NCI-H2029 treated with DMSO at 0.1 percent for 48 hours (cell line): ENCODE measurements around the gene HIVEP3.
A peak's percentile ranks its signal among the peaks of the same experiment; 100 is the strongest.

Source experiments
- DNase-seq: peaks from one replicate; lab custom pipeline; 2025; lab: John Stamatoyannopoulos, UW

Gene HIVEP3

DNA sequence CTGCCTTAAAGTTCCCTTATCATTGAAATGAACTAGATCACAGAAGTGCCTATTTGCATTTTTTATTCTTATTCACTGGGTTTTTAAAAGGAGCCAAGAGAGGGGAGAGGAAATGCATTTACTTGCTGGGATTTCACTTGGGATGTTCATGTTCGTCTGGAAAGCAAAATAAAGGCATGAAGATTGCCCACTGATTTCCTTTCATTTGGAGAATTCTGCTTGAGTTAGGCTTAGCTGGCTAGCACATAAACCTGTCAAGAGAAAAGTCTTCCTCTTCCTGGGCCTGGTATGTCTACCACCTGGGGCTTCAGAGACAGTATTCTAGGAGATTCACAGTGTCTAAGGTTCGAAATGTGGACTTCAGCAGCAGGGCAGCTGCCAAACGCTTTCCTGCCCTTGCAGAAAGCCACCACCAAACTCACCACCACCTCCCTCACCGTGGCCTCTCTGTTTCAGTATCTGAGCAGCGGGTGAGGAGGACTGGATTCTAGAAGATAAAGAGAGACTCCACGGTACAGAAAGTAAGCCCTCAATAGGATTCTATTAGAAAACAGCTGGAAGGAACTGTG lies 44.5 kb downstream of the HIVEP3 start:
- no peak for DNase-seq

DNA sequence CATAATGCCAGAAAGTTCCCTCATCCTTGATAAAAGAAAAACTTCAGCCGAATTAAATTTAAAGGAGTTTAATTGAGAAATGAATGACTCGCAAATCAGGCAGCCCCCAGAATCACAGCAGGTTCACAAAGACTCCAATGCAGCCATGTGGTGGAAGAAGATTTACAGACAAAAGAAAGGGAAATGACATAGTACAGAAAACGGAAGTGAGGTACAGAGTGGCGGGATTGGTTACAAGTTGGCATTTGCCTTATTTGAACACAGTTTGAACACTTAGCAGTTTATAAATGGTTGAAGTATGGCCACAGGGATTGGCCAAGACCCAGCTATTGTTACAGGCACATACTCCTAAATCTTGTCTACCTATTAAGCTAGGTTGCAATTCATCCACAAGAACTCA lies 46.6 kb downstream of the HIVEP3 start:
- no peak for DNase-seq

DNA sequence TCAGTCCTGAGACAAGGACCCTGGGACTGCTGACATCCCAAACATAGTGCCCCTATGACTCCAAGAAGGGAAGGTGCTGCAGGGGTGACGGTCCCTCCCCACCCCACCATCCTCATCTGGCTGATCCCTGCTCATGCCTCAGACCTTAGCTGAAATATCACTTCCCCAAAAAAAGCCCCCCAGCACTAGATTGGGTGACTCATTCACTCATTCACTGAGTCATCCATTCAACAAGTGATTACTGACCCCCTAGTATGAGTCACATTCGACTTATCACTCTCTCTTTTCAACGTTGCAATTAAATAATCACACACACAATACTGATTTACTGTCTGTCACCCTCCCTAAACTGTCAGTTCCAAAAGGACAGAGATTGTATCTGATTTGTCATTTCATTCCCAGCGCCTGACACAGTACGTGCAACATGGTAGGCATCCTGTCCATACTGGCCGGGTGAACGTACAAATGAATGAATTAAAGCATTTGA lies 48.6 kb downstream of the HIVEP3 start:
- DNase-seq, result no peak

DNA sequence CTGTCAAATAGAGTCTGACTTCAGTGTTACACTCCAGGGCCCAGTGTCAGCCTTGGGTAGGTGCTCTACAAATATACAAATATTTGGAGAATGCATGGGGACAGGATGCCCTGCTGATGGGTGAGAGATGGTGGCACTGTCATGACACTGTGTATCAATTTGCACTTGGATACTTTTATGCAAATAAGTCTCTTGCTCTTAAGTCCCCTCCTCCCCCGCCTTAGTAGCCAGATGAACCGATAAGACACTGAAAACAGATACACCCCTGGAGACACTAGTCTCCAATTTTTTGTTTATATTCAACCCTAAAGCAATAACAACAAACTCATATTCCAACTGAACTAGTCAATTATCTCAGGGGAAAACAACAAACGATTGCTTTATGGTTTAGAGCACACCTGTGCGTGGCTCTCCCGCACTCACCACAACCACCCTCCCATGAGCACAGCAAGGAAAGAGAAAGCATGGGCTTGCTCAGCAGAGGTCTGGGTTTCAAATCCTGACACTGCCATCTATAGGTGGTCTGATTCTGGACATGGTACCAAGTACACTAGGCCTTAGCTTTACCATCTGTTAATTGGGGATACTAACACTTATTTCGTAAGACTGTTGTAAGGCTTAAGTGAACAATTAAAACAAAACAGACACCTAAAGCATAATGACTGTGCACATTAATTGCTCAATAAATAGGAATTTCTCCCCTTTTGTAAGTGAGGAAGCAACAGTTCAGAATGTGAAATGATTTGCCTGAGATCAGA lies 50.3 kb downstream of the HIVEP3 start:
- no peak for DNase-seq

DNA sequence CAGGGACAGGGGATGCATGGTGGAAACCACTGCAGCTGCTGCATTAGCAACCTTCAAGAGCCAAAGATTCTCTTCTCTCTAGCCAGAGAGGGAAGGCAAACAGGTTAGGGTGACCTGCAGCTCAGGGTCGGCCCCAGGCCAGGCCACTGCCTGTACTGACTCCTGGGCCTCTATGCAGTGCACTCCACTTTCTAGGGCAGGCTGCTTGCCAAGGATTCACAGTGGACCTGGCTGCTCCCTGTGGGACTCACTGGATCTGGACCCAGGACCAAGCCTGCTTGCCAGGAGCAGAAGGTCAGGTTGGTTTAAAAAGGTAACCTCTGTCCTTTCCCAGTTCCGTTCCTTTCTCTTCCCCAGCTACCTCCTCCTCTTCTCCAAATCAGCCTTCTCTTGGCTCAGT lies 52.4 kb downstream of the HIVEP3 start:
- no peak for DNase-seq

GRCh38 chr1:41864471-41865040 lies 54.2 kb downstream of the HIVEP3 start:
- DNase-seq, result peak; percentile 55

DNA sequence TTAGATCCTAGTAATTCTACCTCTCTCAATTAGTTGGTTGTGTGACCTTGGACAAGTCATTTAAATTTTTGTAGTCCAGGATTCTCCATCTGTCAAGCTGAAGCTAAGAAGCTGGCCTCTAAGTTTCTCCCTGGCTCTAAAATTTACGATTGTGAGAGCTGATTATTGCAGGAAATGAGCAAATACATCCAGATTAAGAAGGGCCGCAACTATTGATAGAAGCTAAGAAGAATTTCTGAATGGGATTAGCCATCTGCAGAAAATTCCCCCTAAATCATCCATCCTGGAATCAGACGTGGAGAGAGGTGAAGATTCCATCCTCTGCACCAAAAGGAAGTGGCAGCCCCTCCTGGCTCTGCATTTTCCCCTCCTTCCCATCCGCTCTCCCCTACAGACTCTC lies 55.0 kb downstream of the HIVEP3 start:
- no peak for DNase-seq

DNA sequence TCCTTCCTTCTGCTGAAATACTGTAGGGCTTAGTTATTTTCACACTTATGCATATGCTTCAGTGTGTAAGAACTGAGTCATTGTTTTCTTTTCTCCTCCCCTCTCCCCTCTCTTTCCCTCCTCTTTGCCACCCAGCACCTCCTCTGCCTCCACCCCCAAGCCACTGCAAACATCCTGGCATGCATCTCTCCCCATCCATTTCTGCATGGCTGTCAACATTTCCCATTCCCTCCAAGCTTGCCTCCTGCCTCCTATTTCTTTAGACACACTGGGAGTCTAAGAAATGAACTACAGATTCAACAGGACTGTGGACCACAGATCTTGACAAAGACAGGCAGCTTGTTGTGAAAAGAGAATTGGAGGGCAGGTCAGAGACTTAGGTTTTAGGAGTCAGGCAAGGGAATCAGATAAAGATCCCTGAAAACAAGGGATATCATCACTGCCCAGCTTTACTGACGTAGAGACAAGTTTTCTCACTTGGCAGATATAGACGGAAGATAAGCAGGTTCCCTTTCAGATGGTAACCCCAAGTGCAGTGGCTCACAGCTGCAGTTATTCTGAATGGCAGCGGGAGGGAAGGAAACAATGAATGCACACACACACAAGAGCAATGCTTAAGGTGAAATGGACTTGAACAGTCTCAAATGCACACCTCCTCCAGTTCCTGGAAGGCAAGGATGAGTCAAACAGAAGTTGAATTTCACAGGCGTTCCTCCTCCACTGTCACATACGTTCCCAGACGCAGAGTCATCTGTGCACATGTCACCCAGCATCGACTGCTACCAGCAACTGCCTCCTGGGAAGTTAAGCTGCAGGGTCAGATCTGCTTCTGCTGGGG lies 56.1 kb downstream of the HIVEP3 start:
- no peak for DNase-seq

- no peak for DNase-seq
Observed at GRCh38 chr1:41861535-41862383, 57.0 kb downstream of the HIVEP3 start.

DNA sequence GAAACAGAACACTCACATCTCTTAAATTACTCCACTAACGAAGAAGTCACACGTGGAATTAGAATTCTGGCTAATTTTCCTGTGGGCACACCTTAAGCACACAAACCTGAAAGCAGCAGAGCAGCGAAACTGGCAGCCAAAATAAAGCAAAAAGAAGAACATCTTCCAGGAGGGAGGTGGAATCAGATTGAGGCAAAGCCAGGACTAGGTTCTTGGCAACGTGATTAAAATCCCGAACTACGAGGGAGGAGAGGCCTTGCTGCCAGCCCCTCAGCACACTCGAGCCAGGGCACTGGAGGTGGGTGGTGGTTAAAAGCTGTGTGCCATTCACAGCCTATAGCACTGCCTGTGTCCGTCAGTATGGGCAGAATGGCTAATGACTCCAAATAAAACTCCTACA lies 58.0 kb downstream of the HIVEP3 start:
- no peak for DNase-seq

DNA sequence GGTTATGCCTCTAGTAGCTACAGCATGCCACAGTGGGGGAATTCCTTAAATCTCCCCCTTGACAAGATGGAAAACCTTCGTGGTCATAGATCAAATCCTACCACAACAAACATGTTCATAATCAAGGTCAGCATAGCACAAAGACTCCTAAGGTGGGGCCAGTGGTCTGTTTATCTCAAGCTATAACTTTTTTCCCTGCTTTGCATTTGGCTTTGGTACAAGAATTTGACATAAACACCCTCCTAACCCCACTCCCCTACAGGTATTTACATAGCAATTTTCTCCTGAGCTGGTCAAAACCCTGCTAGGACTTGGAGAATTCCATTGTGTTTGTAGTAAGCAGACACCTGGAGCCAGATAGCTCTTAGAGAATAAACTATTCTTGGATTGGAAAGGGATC lies 58.5 kb downstream of the HIVEP3 start:
- DNase-seq, result peak; percentile 33

- DNase-seq, result no peak
Observed at GRCh38 chr1:41859686-41860085, 59.0 kb downstream of the HIVEP3 start.

- DNase-seq, result no peak
Observed at GRCh38 chr1:41856944-41857285, 61.8 kb downstream of the HIVEP3 start.

GRCh38 chr1:41856151-41856943 lies 62.4 kb downstream of the HIVEP3 start:
- no peak for DNase-seq

DNA sequence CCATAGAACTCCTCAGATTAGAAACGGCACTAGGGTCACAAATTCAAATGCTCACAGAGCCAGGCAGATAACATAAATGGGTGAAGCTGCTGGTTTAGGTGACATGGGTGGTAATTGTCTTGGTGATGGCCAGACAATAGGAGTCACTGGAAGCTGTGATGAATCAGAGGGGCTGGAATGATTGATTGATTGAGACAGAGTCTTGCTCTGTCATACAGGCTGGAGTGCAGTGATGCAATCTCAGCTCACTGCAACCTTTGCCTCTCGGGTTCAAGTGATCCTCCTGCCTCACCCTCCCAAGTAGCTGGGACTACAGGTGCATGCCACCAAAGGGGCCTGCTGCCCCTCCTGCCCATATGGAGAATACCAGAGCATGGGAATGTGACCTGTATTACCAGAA lies 63.0 kb downstream of the HIVEP3 start:
- DNase-seq, result no peak

DNA sequence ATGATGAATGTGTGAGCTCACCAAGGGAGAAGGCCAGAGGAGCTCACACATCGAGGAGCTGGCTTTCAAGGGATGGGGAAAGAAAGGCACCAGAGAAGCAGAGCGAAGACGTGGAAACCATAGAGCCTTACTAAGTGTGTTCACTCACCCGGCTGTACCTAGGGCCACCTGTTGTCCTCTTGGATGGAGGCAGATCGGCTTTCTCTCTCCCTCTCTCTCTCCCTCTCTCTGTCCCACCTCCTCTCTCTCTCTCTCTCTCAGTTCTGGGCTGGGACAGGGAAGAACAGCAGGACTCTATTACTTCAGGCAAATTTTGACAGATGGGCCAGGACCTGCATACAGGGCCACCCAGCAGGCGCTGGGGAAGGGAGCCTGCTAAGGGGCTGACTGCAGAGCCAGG lies 64.8 kb downstream of the HIVEP3 start:
- DNase-seq, result no peak

DNA sequence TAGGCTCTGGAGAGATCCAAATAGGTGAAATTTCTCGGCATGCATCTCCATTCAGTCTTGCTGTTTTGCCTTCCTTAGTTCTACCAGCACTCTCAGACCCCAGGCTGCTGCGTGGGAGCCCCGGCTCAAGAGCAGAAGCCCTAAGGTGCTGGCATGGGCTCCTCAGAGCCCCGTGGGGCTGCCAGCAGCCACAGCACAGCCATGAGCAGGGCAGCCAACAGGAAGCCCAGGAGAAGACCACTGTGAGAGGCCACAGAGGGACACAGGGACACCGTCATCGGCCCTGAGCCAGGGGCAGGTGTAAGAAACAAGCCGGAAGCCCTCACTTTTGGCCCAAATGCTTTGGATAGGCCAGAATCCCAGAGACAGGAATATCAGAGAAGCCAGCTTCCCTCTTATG lies 66.6 kb downstream of the HIVEP3 start:
- DNase-seq, result no peak

GRCh38 chr1:41851589-41851988 lies 67.1 kb downstream of the HIVEP3 start:
- peak; percentile 50 for DNase-seq

GRCh38 chr1:41850029-41850428 lies 68.7 kb downstream of the HIVEP3 start:
- no peak for DNase-seq

- no peak for DNase-seq
Observed at GRCh38 chr1:41849211-41849759, 69.4 kb downstream of the HIVEP3 start.
